IMR-90 (cell line): ENCODE measurements around the gene MYO9B.

Experiments
- BHLHE40 ChIP-seq: fragments of 150-350 bp; IDR thresholded peaks from 2 replicates; pipeline ENCODE4 v1.6.1; 2016; ENCODE audit warnings: mild to moderate bottlenecking, low read depth, low read length
- CEBPB ChIP-seq: IDR thresholded peaks from 2 replicates; pipeline ENCODE4 v1.6.1; 2012; ENCODE audit warnings: low read depth, low read length, improper control_type of control experiment
- CTCF ChIP-seq: conservative IDR thresholded peaks from 2 replicates; pipeline ENCODE4 v1.5.1; 2012; ENCODE audit warnings: mild to moderate bottlenecking, low read depth, low read length, improper control_type of control experiment
- FOS ChIP-seq: fragments of 150-350 bp; IDR thresholded peaks from 2 replicates; pipeline ENCODE4 v1.6.1; 2016; ENCODE audit warnings: low read depth, low read length
- MAFK ChIP-seq: IDR thresholded peaks from 2 replicates; pipeline ENCODE4 v1.6.1; 2012; ENCODE audit warnings: low read depth, low read length, improper control_type of control experiment
- MXI1 ChIP-seq: IDR thresholded peaks from 2 replicates; pipeline ENCODE4 v1.6.1; 2012; ENCODE audit warnings: low read depth, mild to moderate bottlenecking, low read length, moderate library complexity, borderline replicate concordance
- NFE2L2 ChIP-seq: fragments of 150-350 bp; IDR thresholded peaks from 2 replicates; pipeline ENCODE4 v1.6.1; 2016; ENCODE audit warnings: low read depth, mild to moderate bottlenecking, low read length
- POLR2A ChIP-seq: IDR thresholded peaks from 2 replicates; pipeline ENCODE4 v1.6.1; 2012; ENCODE audit warnings: mild to moderate bottlenecking, low read depth, low read length
- RAD21 ChIP-seq: IDR thresholded peaks from 2 replicates; pipeline ENCODE4 v1.6.1; 2012; ENCODE audit warnings: low read length, improper control_type of control experiment
- RCOR1 ChIP-seq: IDR thresholded peaks from 2 replicates; pipeline ENCODE4 v1.6.1; 2012; ENCODE audit warnings: mild to moderate bottlenecking, low read length, improper control_type of control experiment; ENCODE audit not compliant: insufficient replicate concordance
- RFX5 ChIP-seq: IDR thresholded peaks from 2 replicates; pipeline ENCODE4 v1.8.0; 2012; ENCODE audit warnings: low read depth, mild to moderate bottlenecking, low read length, moderate library complexity
- SMC3 ChIP-seq: fragments of 150-350 bp; IDR thresholded peaks from 2 replicates; pipeline ENCODE4 v1.6.1; 2016; ENCODE audit warnings: low read depth, mild to moderate bottlenecking, antibody characterized with exemption, low read length, moderate library complexity

- TF ChIP-seq CTCF (no peak), POLR2A (no peak), MXI1 (no peak), RCOR1 (no peak), RFX5 (no peak), RAD21 (no peak), MAFK (no peak), FOS (no peak), CEBPB (no peak), BHLHE40 (no peak), NFE2L2 (no peak), SMC3 (no peak)
Observed at GRCh38 chr19:17129377-17129776, 53.8 kb downstream of the MYO9B start.
